Cerebellar cortex (tissue), 1 donor: ENCODE results near the gene GLRX3.
"Not testable (repeated sequence)": the region's sequence is repeated elsewhere in the genome, so short reads cannot be mapped to it uniquely, and the experiment has no call there.

Experiments used
- DNase-seq: peaks from one replicate; pipeline ENCODE4 v3.0.0-alpha.2; 2015; ENCODE audit warnings: low spot score

Gene GLRX3

DNA sequence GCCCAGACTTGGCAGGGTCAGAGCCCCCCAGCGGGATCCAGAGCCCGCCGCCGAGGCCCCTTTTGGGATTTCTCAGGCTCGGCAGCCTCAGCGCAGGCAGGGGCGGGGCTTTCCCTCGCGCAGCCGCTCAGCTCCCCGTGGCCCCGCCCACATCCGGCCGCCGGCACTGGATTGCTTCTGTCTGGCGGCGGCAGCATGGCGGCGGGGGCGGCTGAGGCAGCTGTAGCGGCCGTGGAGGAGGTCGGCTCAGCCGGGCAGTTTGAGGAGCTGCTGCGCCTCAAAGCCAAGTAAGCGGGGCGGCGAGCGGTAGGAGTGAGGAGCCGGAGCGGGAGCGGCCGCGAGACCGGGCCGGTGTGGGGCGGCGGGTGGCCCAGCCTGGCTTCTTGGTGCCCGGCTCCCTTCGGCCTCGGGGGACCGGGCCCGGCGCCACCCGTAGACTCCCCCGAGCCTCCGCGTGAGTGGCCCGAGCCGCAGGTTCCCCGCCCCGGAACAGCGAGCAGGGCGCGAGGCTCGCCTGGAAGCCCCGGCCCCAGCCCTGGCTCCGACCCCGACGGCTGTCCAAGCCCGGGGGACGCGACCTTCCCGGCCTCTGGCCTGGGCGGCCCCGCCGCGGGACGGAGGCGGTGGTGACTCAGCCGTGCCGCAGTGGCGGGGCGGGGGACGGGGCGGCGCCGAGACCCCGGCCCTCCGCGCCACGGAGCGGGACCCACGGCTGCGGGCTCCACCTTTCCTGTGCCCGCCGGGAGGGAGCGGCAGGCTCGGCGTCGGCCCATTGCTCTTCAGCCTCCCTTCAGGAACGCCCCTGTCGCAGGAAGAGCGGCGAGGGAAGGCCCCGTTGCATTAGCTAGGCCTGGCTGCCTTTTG, at the start of gene GLRX3:
Gene GLRX3 (plus strand): TSS at position 166 of the 864 bp plus-strand sequence. CDS start 30 bp downstream, at position 196.
- DNase-seq: peak; percentile 79

DNA sequence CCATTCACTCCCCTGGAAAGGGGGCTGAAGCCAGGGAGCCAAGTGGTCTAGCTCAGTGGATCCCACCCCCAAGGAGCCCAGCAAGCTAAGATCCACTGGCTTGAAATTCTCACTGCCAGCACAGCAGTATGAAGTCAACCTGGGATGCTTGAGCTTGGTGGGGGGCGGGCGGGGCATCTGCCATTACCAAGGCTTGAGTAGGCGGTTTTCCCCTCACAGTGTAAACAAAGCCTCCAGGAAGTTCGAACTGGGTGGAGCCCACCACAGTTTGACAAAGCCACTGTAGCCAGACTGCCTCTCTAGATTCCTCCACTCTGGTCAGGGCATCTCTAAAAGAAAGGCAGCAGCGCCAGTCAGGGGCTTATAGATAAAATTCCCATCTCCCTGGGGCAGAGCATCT, 45.6 kb upstream of the GLRX3 start:
- DNase-seq: not testable (repeated sequence)

DNA sequence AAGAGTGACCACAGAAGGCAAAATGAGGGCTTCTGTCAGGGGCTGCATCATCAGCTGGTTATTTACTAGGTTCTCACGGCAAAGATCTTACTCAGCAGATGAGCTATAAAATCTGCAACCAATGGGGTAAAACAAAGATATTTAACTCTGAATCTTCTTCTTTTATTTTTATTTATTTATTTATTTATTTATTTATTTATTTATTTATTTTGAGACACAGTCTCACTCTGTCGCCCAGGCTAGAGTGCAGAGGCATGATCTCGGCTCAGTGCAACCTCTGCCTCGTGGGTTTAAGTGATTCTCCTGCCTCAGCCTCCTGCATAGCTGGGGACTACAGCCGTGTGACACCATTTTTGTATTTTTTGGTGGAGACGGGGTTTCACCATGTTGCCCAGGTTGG, 36.8 kb upstream of the GLRX3 start:
- no peak for DNase-seq

GRCh38 chr10:130105724-130106123, 30.5 kb upstream of the GLRX3 start:
- DNase-seq: no peak

GRCh38 chr10:130108146-130108545, 28.0 kb upstream of the GLRX3 start:
- not testable (repeated sequence) for DNase-seq

DNA sequence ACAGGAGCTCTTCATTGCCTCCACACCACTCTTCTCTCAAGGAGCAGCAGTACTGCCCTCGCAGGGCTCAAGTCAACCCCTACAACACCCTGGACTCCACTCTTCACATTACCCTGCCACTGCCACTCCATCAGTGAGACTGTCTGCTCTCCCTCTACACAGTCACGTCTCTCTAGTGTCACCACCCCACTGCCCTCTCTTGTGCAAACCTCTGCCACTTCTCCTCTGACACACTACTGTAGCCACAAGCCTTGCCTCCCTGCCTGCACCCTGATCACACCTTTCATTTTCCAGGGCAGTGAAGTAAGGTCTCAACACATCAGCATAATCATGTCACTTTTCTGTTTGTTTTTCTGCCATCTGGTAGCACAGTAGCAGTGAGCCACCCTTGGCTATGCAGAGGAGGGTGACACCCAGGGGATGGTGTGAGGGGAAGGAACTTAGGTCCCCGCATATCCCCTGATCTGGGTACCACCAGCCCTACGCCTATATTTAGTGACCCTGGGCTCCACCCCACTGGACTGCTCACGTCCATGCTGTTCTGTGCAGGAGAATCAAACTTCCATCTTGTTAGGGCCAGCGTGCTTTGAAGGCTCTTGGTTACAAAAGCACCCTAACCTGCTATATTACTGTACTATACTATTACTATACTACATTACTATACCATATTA, 27.1 kb upstream of the GLRX3 start:
- no peak for DNase-seq

DNA sequence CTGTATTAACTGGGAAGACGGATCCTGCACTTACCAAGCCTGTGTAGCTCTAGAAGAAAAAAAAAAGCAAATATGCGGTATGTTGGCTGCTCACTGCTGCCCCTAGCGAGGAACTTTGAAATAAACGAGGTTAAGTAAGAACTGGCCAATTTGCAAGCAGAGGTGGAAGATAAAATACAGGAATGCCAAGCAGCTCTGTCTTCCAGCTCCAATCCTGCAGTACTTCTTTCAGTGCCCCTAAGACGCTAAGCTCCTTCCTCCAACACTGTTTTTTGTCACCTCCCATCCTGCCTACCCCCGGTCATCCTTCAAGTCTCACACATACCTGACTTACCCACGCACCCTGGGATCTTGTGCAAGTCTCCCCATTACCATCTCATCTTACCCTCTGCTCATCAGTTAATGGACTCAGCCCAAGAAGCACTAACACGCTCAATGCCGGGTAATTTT, 26.4 kb upstream of the GLRX3 start:
- DNase-seq: peak; percentile 93

DNA sequence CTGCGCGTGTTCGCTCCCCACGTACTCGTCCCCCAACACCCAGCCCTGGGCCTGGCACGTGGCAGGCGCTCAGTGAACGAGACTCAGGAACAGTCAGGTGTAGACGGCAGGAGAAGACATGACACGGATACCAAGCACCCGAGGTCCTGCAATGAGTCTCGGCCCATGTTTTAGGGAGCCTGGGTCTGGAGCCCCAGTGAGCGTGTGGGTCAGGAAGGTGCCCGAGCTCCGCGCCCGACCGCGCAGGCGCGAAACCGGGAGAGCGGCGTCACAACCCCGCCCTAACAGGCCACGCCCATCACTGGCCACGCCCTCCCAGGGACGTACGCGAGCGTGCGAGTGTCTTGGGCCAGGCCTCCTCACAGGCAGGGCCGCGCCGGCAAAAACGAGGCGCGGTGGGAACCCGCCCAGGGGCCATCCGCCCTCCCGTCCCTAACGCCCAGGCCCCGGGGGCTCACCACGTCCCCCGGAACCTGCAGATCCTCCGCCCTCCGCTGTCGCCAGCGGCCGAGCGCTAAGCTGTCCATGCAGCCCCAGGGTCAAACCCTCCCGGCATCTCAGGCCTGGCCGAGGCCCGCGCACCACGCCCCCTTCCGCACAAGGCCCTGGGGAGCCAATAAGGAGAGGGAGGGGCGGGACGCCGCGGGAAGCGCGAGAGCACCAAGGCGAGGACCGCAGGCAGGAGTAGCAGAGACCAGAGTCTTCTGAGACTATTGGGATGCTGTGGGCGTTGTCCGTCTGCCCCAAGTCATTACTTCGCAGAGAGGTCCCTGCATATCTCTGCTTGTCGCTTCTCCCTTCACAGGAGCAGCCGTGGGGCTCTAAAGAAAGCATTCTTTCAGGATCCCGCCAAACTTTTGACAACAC, 25.7 kb upstream of the GLRX3 start, which contains the start of gene C10orf143:
Gene C10orf143 (minus strand): TSS at position 585 of the 867 bp plus-strand sequence. CDS start 58 bp downstream, at position 527.
- DNase-seq: peak; percentile 97

DNA sequence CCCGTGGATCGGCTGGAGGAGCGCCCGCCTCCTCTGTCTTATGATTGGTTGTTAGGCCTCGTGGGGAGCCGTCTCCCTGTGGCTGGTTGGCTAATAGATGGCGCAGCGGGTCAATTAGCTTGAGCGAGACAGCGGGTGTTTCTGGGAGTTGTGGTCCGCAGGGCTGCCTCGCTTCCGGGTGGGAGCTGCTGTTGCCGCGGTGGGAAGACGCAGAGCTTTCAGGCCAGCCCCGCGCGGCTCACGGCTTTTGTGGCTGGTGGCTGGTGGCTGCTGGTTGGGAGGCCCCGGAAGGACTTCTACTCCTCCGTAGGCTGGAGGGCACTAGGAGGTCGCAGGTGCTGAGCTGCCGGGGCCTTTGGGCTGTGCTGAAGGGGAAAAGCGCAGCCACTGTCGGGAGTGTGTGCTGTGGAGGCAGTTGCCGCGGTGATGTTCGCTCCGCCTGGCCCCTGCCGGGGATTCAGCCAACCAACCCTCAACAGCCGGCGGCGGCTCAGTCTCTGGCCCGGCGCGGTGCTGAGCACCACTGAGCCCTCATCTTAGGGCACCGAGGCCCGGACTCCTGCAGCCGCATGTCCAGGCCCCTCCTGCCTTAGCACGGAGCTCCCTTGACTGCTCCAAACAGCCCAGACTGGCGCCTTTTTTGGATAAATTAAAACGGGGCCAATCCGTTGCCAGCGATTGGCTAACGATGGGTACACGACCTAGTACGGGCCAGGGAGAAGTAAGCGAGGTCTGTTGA, 24.9 kb upstream of the GLRX3 start:
- DNase-seq: peak; percentile 99

DNA sequence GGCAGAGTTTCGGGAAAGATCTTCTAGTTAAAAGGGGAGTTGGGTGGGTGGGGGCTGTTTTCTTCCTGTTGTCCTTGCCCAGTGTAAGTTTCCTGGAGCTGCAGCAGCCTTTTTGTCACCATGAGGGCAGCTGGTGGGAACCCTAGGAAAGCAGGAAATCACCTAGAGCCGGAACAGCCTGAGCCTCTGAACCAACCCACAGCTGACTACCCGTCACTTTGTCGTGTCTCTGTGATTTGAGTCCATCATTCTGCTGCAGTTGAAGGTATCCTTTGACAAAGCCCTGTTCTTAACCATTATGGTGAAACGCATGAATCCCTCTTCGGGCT, 24.4 kb upstream of the GLRX3 start:
- DNase-seq: no peak

- no peak for DNase-seq
Observed at GRCh38 chr10:130112821-130113220, 23.4 kb upstream of the GLRX3 start.

DNA sequence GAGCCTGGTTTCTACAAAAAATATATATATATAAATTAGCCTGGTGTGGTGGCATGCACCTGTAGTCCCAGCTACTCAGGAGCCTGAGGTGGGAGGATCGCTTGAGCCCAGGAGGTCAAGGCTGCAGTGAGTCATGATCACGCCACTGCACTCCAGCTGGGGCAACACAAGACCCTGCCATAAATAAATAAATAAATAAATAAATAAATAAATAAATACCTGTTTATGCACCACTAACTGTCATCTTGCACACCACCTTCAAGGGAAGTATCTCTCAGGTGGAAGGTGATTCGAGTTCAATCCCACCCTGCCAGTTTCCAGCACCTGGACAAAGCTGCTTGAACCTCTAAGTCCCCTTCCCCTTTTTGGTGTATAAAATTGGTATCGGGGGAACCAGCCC, 19.2 kb upstream of the GLRX3 start:
- not testable (repeated sequence) for DNase-seq

GRCh38 chr10:130117535-130117934, 18.7 kb upstream of the GLRX3 start:
- not testable (repeated sequence) for DNase-seq

DNA sequence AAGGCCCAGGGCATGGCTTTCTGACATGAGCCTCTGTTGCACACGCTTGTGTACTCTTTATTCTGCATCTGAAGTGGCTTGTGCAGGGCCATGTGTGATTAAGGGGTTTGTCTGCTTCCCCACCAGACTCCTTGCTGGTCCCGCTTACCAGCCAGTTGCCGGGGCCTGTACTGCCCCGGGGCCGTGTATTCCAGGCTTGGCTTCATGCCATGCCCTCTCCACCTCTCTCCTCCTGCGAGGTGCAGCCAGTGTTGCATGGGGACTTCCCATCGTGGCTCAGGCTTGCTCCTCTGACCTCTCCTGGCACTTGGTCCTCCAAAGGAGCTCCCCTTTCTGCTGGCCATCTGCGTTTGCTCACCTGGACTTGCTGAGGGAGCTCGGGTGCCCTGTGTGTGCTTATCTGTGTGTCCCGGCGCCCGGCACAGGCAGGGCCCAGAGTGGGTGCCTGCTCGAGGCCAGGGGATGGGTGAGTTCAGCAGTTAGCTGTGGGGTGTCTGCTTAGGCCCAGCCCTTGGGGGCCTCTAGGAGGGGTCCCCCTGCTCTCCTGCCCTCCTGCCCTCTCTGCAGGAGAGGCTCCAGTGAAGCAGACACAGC, 14.6 kb upstream of the GLRX3 start:
- DNase-seq: no peak

- DNase-seq: peak; percentile 80
Observed at GRCh38 chr10:130127364-130128061, 8.7 kb upstream of the GLRX3 start.

GRCh38 chr10:130128062-130128781, 8.0 kb upstream of the GLRX3 start:
- no peak for DNase-seq

- no peak for DNase-seq
Observed at GRCh38 chr10:130128922-130129321, 7.3 kb upstream of the GLRX3 start.

- no peak for DNase-seq
Observed at GRCh38 chr10:130135676-130136225, 440 bp upstream of the GLRX3 start.

- DNase-seq: no peak
Observed at GRCh38 chr10:130137090-130137448, 878 bp downstream of the GLRX3 start.
